CD14-positive monocyte (primary cell): Measurements from ENCODE around the gene NCKAP1. TPM values are rescaled to one million over a fixed set of nuclear protein-coding genes. Genes with fewer than 3 reads are reported as not detected.

ENCODE experiments used
- DNase-seq, 3 donors: peaks; one replicate each; pipeline ENCODE4 v3.0.0-alpha.2; 2011 to 2022
- H2AFZ ChIP-seq: 2 replicates; pipeline ENCODE4 v1.6.0; 2012; ENCODE audit warnings: mild to moderate bottlenecking, low read depth, low read length, inconsistent platforms; ENCODE audit not compliant: insufficient read depth, poor library complexity, severe bottlenecking
- H3K27ac ChIP-seq, 2 donors: 1 replicate in 1 of 2; 2 replicates in 1 of 2; pipeline ENCODE4 v1.5.1; 2012 to 2013; ENCODE audit warnings: low read length in 2 of 2, control low read depth in 1 of 2, inconsistent platforms in 1 of 2, low read depth in 1 of 2, mild to moderate bottlenecking in 1 of 2
- H3K27me3 ChIP-seq, 2 donors: one replicate each; pipeline versions ENCODE4 v1.6.0 to v1.6.1; 2011 to 2013; ENCODE audit warnings: low read length in 2 of 2; ENCODE audit not compliant: control insufficient read depth in 2 of 2, insufficient read depth in 2 of 2
- H3K36me3 ChIP-seq, 2 donors: replicated peaks in 1 of 2; 1 replicate in 1 of 2; 2 replicates in 1 of 2; pipeline versions ENCODE4 v1.5.1 to v1.6.1; 2012 to 2013; ENCODE audit warnings: low read length in 2 of 2, control low read depth in 1 of 2, inconsistent platforms in 1 of 2, mild to moderate bottlenecking in 1 of 2; ENCODE audit not compliant: insufficient read depth in 2 of 2, control insufficient read depth in 1 of 2
- H3K4me1 ChIP-seq, 2 donors: 1 replicate in 1 of 2; 2 replicates in 1 of 2; pipeline versions ENCODE4 v1.5.1 to v1.6.1; 2012 to 2013; ENCODE audit warnings: low read length in 2 of 2, control low read depth in 1 of 2, inconsistent platforms in 1 of 2, mild to moderate bottlenecking in 1 of 2, moderate library complexity in 1 of 2; ENCODE audit not compliant: insufficient read depth in 2 of 2, control insufficient read depth in 1 of 2
- H3K4me2 ChIP-seq: replicated peaks from 2 replicates; pipeline ENCODE3; 2012; ENCODE audit warnings: low read length, moderate library complexity, mild to moderate bottlenecking; ENCODE audit not compliant: poor library complexity, severe bottlenecking; ENCODE audit errors: extremely low read depth
- H3K4me3 ChIP-seq, 3 experiments: fragments of 200-600 bp in 1 of 3; sonication (generic) in 1 of 3; replicated peaks in 1 of 3; 1 replicate in 2 of 3; 2 replicates in 1 of 3; pipeline ENCODE4 v1.5.1; 2011 to 2013; ENCODE audit warnings: low read length in 3 of 3, mild to moderate bottlenecking in 3 of 3, control low read depth in 2 of 3, low read depth in 2 of 3, inconsistent platforms in 1 of 3, moderate library complexity in 1 of 3
- H3K79me2 ChIP-seq: 2 replicates; pipeline ENCODE4 v1.6.0; 2012; ENCODE audit warnings: mild to moderate bottlenecking, control low read depth, inconsistent platforms, low read length, moderate library complexity; ENCODE audit not compliant: insufficient read depth
- H3K9ac ChIP-seq: 2 replicates; pipeline ENCODE4 v1.6.0; 2017; ENCODE audit warnings: low read length, mild to moderate bottlenecking; ENCODE audit not compliant: insufficient read depth, poor library complexity, severe bottlenecking
- H3K9me3 ChIP-seq, 2 donors: replicated peaks in 1 of 2; 1 replicate in 1 of 2; 2 replicates in 1 of 2; pipeline versions ENCODE4 v1.5.1 to v1.6.1; 2012 to 2013; ENCODE audit warnings: low read length in 2 of 2, control low read depth in 1 of 2; ENCODE audit not compliant: control insufficient read depth in 1 of 2, insufficient read depth in 1 of 2
- H4K20me1 ChIP-seq: 2 replicates; pipeline ENCODE4 v1.6.0; 2012; ENCODE audit warnings: mild to moderate bottlenecking, low read length, control low read depth, moderate library complexity; ENCODE audit not compliant: insufficient read depth
- H3K27ac Mint-ChIP-seq, 7 donors: one replicate each; pipeline ENCODE4 v1.8.0; 2020; ENCODE audit warnings: mild to moderate bottlenecking in 7 of 7, mixed read lengths in 7 of 7, moderate library complexity in 6 of 7, inconsistent platforms in 2 of 7
- H3K27me3 Mint-ChIP-seq, 3 donors: one replicate each; pipeline ENCODE4 v1.8.0; 2021 to 2022; ENCODE audit warnings: low read depth in 3 of 3, mild to moderate bottlenecking in 3 of 3, mixed read lengths in 3 of 3, moderate library complexity in 3 of 3, inconsistent platforms in 1 of 3
- H3K36me3 Mint-ChIP-seq, 2 donors: one replicate each; pipeline ENCODE4 v1.8.0; 2020; ENCODE audit warnings: mixed read lengths in 2 of 2, inconsistent platforms in 1 of 2, mild to moderate bottlenecking in 1 of 2
- H3K4me1 Mint-ChIP-seq: one replicate; pipeline ENCODE4 v1.8.0; 2020; ENCODE audit warnings: mild to moderate bottlenecking, mixed read lengths
- H3K4me3 Mint-ChIP-seq, 2 donors: one replicate each; pipeline ENCODE4 v1.8.0; 2020; ENCODE audit warnings: mild to moderate bottlenecking in 2 of 2, mixed read lengths in 2 of 2, moderate library complexity in 1 of 2
- H3K9me3 Mint-ChIP-seq, 7 donors: one replicate each; pipeline ENCODE4 v1.8.0; 2020 to 2022; ENCODE audit warnings: mixed read lengths in 7 of 7, mild to moderate bottlenecking in 6 of 7, moderate library complexity in 6 of 7, inconsistent platforms in 2 of 7
- CTCF ChIP-seq: fragments of 200-600 bp; IDR thresholded peaks from one replicate; pipeline ENCODE4 v1.8.0; 2022; ENCODE audit warnings: antibody characterized with exemption, mild to moderate bottlenecking
- intact Hi-C, 2 donors: fragments of 100-400 bp; cut with micrococcal nuclease; formaldehyde crosslinking; loops; one replicate each; pipeline versions ENCODE4 v1.15.0 to v1.15.1; 2023
- polyA plus RNA-seq, 3 donors: library from polyadenylated mRNA; depleted of rRNA in 1 of 3; unstranded in 2 of 3; stranded (reverse) in 1 of 3; fragments of 300-500 nt in 2 of 3; fragments of >200 nt in 1 of 3; fragmentation: Illumina TruSeq in 2 of 3; gene quantifications; 1 replicate in 2 of 3; 2 replicates in 1 of 3; pipeline ENCODE4 v1.2.3, GENCODE V29; 2012 to 2021

NCKAP1 gene
- polyA plus RNA-seq, 3 donors, result 0.01 TPM; not detected in 2

- TF ChIP-seq CTCF, result no peak
- Histone ChIP-seq H4K20me1 (no peaks in the 10 kb centered on the region), H3K9ac (no peak overlapping the region), H3K27ac (no peak overlapping the region), H3K79me2 (no peaks in the 10 kb centered on the region), H3K9me3 (no peaks in the 10 kb centered on the region), H3K4me2 (no peak overlapping the region), H3K4me3 (no peak overlapping the region), H2AFZ (no peak overlapping the region), H3K27me3 (no peaks in the 10 kb centered on the region), H3K4me1 (no peaks in the 10 kb centered on the region), H3K36me3 (no peaks in the 10 kb centered on the region)
- peaks cover 0 to 6% (median 0%) of the 10 kb centered on the region in 7 donors for H3K9me3 Mint-ChIP-seq
- intact Hi-C loops, result no loop called here
- H3K4me1 Mint-ChIP-seq, result no peaks in the 10 kb centered on the region
- no peak for DNase-seq
- H3K36me3 Mint-ChIP-seq, result no peaks in the 10 kb centered on the region
- H3K4me3 Mint-ChIP-seq, result no peak overlapping the region
- no peak overlapping the region for H3K27ac Mint-ChIP-seq
- peaks cover 0 to 2% (median 0%) of the 10 kb centered on the region in 3 donors for H3K27me3 Mint-ChIP-seq
Measured at GRCh38 chr2:182924306-182924705, 114.0 kb downstream of the NCKAP1 start.

DNA sequence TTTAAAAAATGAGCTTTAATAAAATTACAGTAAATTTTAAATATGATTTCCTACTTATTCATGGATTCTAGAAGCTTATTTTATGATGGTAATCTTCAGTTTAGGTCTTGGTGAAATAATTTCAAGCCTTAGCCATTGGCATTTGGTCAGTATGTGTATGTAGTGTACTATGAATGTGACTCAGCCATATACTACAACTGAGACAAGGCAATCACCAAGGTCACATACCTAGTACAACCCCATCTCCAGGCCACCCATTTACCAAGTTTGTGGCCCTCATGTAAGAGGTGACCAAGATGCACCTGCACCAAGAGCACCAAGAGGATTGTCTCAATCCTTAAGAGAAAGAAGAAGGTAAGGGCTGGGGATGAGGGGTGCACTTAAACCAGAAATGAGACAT lies 117.0 kb downstream of the NCKAP1 start:
- H3K27ac ChIP-seq, result no peak overlapping the region
- no peak overlapping the region for H3K4me3 Mint-ChIP-seq
- H3K4me3 ChIP-seq, result no peak overlapping the region
- H3K9me3 Mint-ChIP-seq, result peaks cover 0 to 6% (median 0%) of the 10 kb centered on the region in 7 donors
- no peaks in the 10 kb centered on the region for H3K4me1 ChIP-seq
- no peak overlapping the region for H3K4me2 ChIP-seq
- TF ChIP-seq CTCF, result no peak
- H3K27me3 ChIP-seq, result no peaks in the 10 kb centered on the region
- no peak overlapping the region for H3K27ac Mint-ChIP-seq
- no peaks in the 10 kb centered on the region for H3K9me3 ChIP-seq
- H3K9ac ChIP-seq, result no peak overlapping the region
- no peaks in the 10 kb centered on the region for H4K20me1 ChIP-seq
- no peak overlapping the region for H2AFZ ChIP-seq
- no peaks in the 10 kb centered on the region for H3K36me3 Mint-ChIP-seq
- H3K4me1 Mint-ChIP-seq, result no peaks in the 10 kb centered on the region
- DNase-seq, result no peak
- intact Hi-C loops, result no loop called here
- no peaks in the 10 kb centered on the region for H3K27me3 Mint-ChIP-seq
- H3K79me2 ChIP-seq, result no peaks in the 10 kb centered on the region
- H3K36me3 ChIP-seq, result no peaks in the 10 kb centered on the region
